Smooth muscle cell (in vitro differentiated cells): Measurements from ENCODE around the gene FMNL2. TPM values are rescaled to one million over a fixed set of nuclear protein-coding genes. Genes with fewer than 3 reads are reported as not detected.

Experiments used
- DNase-seq: peaks from one replicate; lab custom pipeline; 2025; ENCODE audit not compliant: unreplicated experiment; lab: John Stamatoyannopoulos, UW
- H2AFZ ChIP-seq: fragments of 200-600 bp; sonication (generic); 2 replicates; pipeline ENCODE4 v1.6.0; 2016; ENCODE audit warnings: antibody characterized with exemption, low read depth, mild to moderate bottlenecking
- H3F3A ChIP-seq: fragments of 200-600 bp; sonication (generic); 2 replicates; pipeline ENCODE4 v1.6.0; 2017; ENCODE audit warnings: antibody characterized with exemption, low read depth
- H3K27ac ChIP-seq: fragments of 200-600 bp; sonication (generic); 2 replicates; pipeline ENCODE4 v1.5.1; 2016; ENCODE audit warnings: low read depth, mild to moderate bottlenecking
- H3K27me3 ChIP-seq: fragments of 200-600 bp; sonication (generic); 2 replicates; pipeline ENCODE4 v1.6.1; 2016; ENCODE audit warnings: low read depth, mild to moderate bottlenecking
- H3K36me3 ChIP-seq: fragments of 200-600 bp; sonication (generic); 2 replicates; pipeline ENCODE4 v1.5.1; 2016; ENCODE audit warnings: low read depth
- H3K4me1 ChIP-seq: fragments of 200-600 bp; sonication (generic); 2 replicates; pipeline ENCODE4 v1.5.1; 2016; ENCODE audit warnings: low read depth
- H3K4me2 ChIP-seq: fragments of 200-600 bp; sonication (generic); 2 replicates; pipeline ENCODE4 v1.6.0; 2016; ENCODE audit warnings: mild to moderate bottlenecking
- H3K4me3 ChIP-seq: fragments of 200-600 bp; sonication (generic); 2 replicates; pipeline ENCODE4 v1.5.1; 2016; ENCODE audit warnings: mild to moderate bottlenecking
- H3K79me2 ChIP-seq: fragments of 200-600 bp; sonication (generic); 2 replicates; pipeline ENCODE4 v1.6.0; 2016; ENCODE audit warnings: low read depth, mild to moderate bottlenecking
- H3K9ac ChIP-seq: fragments of 200-600 bp; sonication (generic); 2 replicates; pipeline ENCODE4 v1.6.0; 2016; ENCODE audit warnings: low read depth
- H3K9me3 ChIP-seq: fragments of 200-600 bp; sonication (generic); replicated peaks from 2 replicates; pipeline ENCODE4 v1.5.1; 2016; ENCODE audit warnings: low read depth
- H4K20me1 ChIP-seq: fragments of 200-600 bp; sonication (generic); 2 replicates; pipeline ENCODE4 v1.6.0; 2016; ENCODE audit warnings: low read depth
- WGBS: methylation state at CpG from one replicate; pipeline ENCODE4 v1.1.7; 2016; ENCODE audit warnings: low lambda C conversion rate; 5-methylcytosine and 5-hydroxymethylcytosine counted together
- polyA plus RNA-seq: library from polyadenylated mRNA; unstranded; fragments of >200 nt; fragmentation: Nextera tagmentation; extraction: Ambion mirVana; gene quantifications from 2 replicates; pipeline ENCODE4 v1.2.1, GENCODE V29; 2016
- total RNA-seq: library from RNA; depleted of rRNA; stranded (reverse); fragments of >200 nt; gene quantifications from 2 replicates; pipeline ENCODE4 v1.2.3, GENCODE V29; 2014
- TF ChIP-seq, protein P1 (sequence below): fragments of 200-600 bp; sonication (generic); IDR thresholded peaks from 2 replicates; pipeline ENCODE4 v1.5.1; 2017; ENCODE audit warnings: borderline replicate concordance, mild to moderate bottlenecking, antibody characterized with exemption; ENCODE audit not compliant: insufficient read depth, poor library complexity, severe bottlenecking

Gene FMNL2
- total and polyA plus RNA-seq, 2 experiments from 2014 or later, result 7.4 to 37.3 TPM

DNA sequence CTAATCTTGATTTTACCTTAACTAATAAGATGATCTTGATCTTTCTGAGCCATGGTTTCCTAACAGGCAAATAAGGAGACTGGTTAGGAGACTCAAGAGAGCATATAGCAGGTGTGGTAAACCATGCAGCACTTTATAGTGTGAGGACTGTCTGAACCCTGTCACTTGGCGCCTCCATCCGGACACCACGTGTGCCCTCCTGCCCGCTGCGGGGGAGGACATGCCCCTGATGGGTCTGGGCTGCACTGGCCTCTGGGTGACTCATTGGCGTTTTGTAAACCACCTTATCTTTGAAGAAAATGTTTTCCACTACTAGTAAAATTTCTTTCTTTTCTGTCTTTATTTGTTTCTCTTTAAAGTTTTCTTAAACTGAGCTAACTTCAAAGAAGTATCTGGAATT, 131.1 kb downstream of the FMNL2 start:
- no peaks in the 10 kb centered on the region for H3K36me3 ChIP-seq
- peak overlapping the region; percentile 77 for H3K27ac ChIP-seq
- DNase-seq, result no peak
- no peak overlapping the region for H3K4me3 ChIP-seq
- peaks cover 30% of the 10 kb centered on the region for H4K20me1 ChIP-seq
- peak overlapping the region; percentile 75 for H3K4me2 ChIP-seq
- H2AFZ ChIP-seq, result no peak overlapping the region
- no peaks in the 10 kb centered on the region for H3K27me3 ChIP-seq
- 13% methylated on average over 6 of the region's 6 CpGs for WGBS
- H3K79me2 ChIP-seq, result peaks cover 58% of the 10 kb centered on the region
- no peaks in the 10 kb centered on the region for H3K9me3 ChIP-seq
- TF ChIP-seq, protein P1, sequence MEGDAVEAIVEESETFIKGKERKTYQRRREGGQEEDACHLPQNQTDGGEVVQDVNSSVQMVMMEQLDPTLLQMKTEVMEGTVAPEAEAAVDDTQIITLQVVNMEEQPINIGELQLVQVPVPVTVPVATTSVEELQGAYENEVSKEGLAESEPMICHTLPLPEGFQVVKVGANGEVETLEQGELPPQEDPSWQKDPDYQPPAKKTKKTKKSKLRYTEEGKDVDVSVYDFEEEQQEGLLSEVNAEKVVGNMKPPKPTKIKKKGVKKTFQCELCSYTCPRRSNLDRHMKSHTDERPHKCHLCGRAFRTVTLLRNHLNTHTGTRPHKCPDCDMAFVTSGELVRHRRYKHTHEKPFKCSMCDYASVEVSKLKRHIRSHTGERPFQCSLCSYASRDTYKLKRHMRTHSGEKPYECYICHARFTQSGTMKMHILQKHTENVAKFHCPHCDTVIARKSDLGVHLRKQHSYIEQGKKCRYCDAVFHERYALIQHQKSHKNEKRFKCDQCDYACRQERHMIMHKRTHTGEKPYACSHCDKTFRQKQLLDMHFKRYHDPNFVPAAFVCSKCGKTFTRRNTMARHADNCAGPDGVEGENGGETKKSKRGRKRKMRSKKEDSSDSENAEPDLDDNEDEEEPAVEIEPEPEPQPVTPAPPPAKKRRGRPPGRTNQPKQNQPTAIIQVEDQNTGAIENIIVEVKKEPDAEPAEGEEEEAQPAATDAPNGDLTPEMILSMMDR, result no peak
- no peak overlapping the region for H3K9ac ChIP-seq
- H3F3A ChIP-seq, result peaks cover 11% of the 10 kb centered on the region
- H3K4me1 ChIP-seq, result peaks cover 59% of the 10 kb centered on the region

DNA sequence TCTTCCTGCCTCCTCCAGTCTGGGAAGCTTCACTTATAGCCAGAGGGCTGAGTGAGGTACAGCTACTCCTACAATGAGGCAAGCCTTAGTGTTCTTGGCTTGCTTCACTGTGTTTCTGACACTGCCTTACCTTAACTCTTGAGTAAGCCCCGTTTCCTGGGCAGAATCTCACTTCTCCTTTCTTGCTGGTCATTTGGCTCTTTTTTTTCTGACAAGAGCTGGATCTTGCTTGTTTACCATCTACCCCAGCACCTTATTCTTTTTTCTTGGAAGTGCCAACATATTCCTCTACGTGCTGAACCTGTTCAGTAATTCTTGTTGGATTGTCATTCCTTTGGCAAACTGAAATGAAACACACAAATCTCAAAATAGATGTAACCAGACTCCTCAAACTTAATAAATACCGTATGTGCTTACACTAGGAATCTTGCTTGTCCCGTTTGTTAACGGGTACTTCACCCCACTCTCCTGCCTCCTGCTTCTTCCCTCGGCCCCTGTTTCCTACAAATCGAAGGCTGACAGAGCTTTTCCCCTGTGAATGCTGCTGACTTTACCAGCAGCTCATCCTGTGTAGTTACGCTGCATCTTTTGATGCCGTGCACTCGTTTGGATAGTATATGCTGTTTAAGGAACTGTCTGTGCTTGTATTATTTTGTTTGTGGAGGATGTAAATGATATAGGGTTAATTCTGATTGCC, 132.2 kb downstream of the FMNL2 start:
- Histone ChIP-seq H3K4me2 (peak overlapping the region; percentile 75), H2AFZ (no peak overlapping the region), H3K4me3 (no peak overlapping the region), H3K9ac (peak overlapping the region; percentile 9), H3K36me3 (no peaks in the 10 kb centered on the region), H3K79me2 (peaks cover 57% of the 10 kb centered on the region), H3K4me1 (peaks cover 66% of the 10 kb centered on the region), H3K27me3 (no peaks in the 10 kb centered on the region), H3F3A (peaks cover 11% of the 10 kb centered on the region), H4K20me1 (peaks cover 30% of the 10 kb centered on the region), H3K27ac (peak overlapping the region; percentile 77), H3K9me3 (no peaks in the 10 kb centered on the region)
- 65% methylated on average over 10 of the region's 10 CpGs for WGBS
- TF ChIP-seq, protein P1, result no peak
- no peak for DNase-seq

DNA sequence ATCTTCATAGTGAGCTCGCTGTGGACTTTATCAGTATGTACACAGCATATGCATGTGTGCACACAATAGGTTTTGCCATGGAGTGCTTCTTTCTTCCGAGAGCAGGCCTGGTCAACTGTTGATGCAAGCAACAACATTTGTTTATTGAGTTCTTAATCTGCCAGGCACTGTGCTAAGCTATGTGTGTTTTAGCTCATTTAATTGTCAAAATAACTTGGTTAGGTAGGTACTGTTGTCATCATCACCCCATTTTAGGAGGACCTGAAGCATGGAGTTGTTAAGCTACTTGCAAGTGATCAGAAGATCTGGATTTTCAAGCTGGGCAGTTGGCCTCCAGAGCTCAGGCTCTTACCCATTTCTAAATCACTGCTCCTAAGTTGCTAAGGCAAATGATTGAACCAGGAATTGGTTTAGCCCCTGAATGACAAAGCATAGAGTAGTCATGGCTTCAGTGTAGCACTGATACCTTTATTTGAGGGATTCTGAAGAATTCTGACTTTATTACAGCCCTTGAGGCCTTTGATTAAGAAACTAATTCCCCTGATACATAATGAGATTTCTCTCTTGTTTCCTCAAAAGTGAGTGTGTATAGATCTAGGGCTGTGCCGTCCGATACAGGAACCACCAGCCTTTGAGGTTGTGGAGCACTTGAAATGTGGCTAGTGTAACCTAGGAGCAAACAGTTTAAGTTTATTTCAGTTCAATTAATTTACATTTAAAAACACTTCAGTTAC, 132.9 kb downstream of the FMNL2 start:
- peak overlapping the region; percentile 77 for H3K27ac ChIP-seq
- H3F3A ChIP-seq, result peaks cover 11% of the 10 kb centered on the region
- H3K9ac ChIP-seq, result no peak overlapping the region
- H3K4me3 ChIP-seq, result no peak overlapping the region
- peaks cover 34% of the 10 kb centered on the region for H4K20me1 ChIP-seq
- H3K36me3 ChIP-seq, result no peaks in the 10 kb centered on the region
- H3K27me3 ChIP-seq, result no peaks in the 10 kb centered on the region
- H3K79me2 ChIP-seq, result peaks cover 58% of the 10 kb centered on the region
- TF ChIP-seq, protein P1, result no peak
- H2AFZ ChIP-seq, result no peak overlapping the region
- 64% methylated on average over 4 of the region's 4 CpGs for WGBS
- H3K4me1 ChIP-seq, result peaks cover 66% of the 10 kb centered on the region
- H3K4me2 ChIP-seq, result peak overlapping the region; percentile 75
- DNase-seq, result no peak
- no peaks in the 10 kb centered on the region for H3K9me3 ChIP-seq
